Measurements from ENCODE around the gene SH2D1B.

GRCh38 chr1:162444903-162445302 is 33.0 kb upstream of the SH2D1B start:
- TF ChIP-seq CTCF (IDR thresholded peaks at IDR 0.05 in 8 of 11, conservative IDR thresholded peaks at IDR 0.05 in 3 of 11) (no peak), POLR2A (IDR thresholded peaks at IDR 0.05) (no peak), POLR2AphosphoS5 (IDR thresholded peaks at IDR 0.05) (no peak)

Measured in spleen (tissue), 7 donors.